DND-41 (cell line): Measurements from ENCODE around the gene GSK3A.

Source experiments
- EZH2 ChIP-seq: IDR thresholded peaks from 3 replicates; pipeline ENCODE4 v1.6.1; 2012; ENCODE audit warnings: borderline replicate concordance, low read depth, mild to moderate bottlenecking, moderate library complexity, low read length, inconsistent platforms; ENCODE audit not compliant: severe bottlenecking
- TF ChIP-seq, protein P1 (sequence below): IDR thresholded peaks from 2 replicates; pipeline ENCODE4 v1.5.1; 2012; ENCODE audit warnings: borderline replicate concordance, low read length, moderate library complexity, mild to moderate bottlenecking; ENCODE audit not compliant: poor library complexity, severe bottlenecking; ENCODE audit errors: extremely low read depth

DNA sequence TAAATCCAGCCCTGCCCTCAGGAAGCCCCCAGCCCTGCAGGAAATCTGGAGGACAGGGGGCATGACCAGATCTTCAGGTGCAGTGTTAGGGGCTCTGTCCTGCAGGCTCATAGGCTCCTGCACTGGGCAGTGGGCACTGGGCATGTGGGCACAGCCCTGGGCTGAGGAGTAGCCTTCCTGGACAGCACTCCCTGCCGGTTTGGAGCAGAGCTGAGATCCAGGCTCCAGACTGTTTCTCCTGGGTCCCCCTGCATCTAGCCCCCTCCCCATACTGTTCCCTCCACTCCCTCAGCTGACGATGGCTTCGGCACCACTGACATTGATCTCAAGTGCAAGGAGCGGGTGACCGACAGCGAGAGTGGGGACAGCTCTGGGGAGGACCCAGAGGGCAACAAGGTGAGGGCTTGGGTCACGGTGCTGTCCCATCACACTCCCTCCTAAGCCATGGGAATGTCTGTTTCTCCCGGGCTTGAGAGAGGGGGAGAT is 47.2 kb upstream of the GSK3A start:
- TF ChIP-seq, protein P1, sequence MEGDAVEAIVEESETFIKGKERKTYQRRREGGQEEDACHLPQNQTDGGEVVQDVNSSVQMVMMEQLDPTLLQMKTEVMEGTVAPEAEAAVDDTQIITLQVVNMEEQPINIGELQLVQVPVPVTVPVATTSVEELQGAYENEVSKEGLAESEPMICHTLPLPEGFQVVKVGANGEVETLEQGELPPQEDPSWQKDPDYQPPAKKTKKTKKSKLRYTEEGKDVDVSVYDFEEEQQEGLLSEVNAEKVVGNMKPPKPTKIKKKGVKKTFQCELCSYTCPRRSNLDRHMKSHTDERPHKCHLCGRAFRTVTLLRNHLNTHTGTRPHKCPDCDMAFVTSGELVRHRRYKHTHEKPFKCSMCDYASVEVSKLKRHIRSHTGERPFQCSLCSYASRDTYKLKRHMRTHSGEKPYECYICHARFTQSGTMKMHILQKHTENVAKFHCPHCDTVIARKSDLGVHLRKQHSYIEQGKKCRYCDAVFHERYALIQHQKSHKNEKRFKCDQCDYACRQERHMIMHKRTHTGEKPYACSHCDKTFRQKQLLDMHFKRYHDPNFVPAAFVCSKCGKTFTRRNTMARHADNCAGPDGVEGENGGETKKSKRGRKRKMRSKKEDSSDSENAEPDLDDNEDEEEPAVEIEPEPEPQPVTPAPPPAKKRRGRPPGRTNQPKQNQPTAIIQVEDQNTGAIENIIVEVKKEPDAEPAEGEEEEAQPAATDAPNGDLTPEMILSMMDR = no peak
- no peak for TF ChIP-seq EZH2
